HFFc6 (cell line): ENCODE data around the gene MRPL24. TPM values are rescaled to one million over a fixed set of nuclear protein-coding genes. Genes with fewer than 3 reads are reported as not detected.
A peak's percentile ranks its signal among the peaks of the same experiment; 100 is the strongest.

Experiments
- DNase-seq: peaks from one replicate; pipeline ENCODE4 v3.0.0-alpha.2; 2018
- H3K27ac Mint-ChIP-seq: 2 replicates; pipeline ENCODE4 v1.8.0; 2020; ENCODE audit warnings: mild to moderate bottlenecking, mixed read lengths
- H3K27me3 Mint-ChIP-seq: 2 replicates; pipeline ENCODE4 v1.8.0; 2021; ENCODE audit warnings: mild to moderate bottlenecking, moderate library complexity, mixed read lengths; ENCODE audit not compliant: insufficient read depth
- H3K36me3 Mint-ChIP-seq: 2 replicates; pipeline ENCODE4 v1.8.0; 2021; ENCODE audit warnings: low read depth, mixed read lengths
- H3K4me1 Mint-ChIP-seq: 2 replicates; pipeline ENCODE4 v1.8.0; 2020; ENCODE audit warnings: low read depth, mixed read lengths
- H3K4me3 Mint-ChIP-seq: 2 replicates; pipeline ENCODE4 v1.8.0; 2020; ENCODE audit warnings: mild to moderate bottlenecking, moderate library complexity, mixed read lengths
- H3K9me3 Mint-ChIP-seq: 2 replicates; pipeline ENCODE4 v1.8.0; 2020; ENCODE audit warnings: mild to moderate bottlenecking, mixed read lengths
- CTCF ChIP-seq: fragments of 200-600 bp; sonication (generic); IDR thresholded peaks from 2 replicates; pipeline ENCODE4 v1.5.0; 2021; ENCODE audit warnings: antibody characterized with exemption, mild to moderate bottlenecking
- total RNA-seq, 6 experiments: library from RNA; stranded (reverse); fragmentation: NEBNext Ultra II Directional; extraction: Animal tissue kit (Norgen Biotek cat#: 25700); gene quantifications; 2 replicates in 1 of 6; 3 replicates in 5 of 6; pipeline ENCODE4 v1.2.3, GENCODE V29; 2021

MRPL24 gene
- total RNA-seq, 6 experiments from 2014 or later, result 82.5 to 93.7 (median 86.8) TPM

GRCh38 chr1:156747742-156748669 lies 7.1 kb upstream of the MRPL24 start:
- no peak for TF ChIP-seq CTCF
- H3K4me1 Mint-ChIP-seq, result peaks cover 62% of the 10 kb centered on the region
- H3K9me3 Mint-ChIP-seq, result no peaks in the 10 kb centered on the region
- H3K36me3 Mint-ChIP-seq, result peaks cover 28% of the 10 kb centered on the region
- DNase-seq, result no peak
- no peaks in the 10 kb centered on the region; the same call in 1 of the 2 replicates for H3K27me3 Mint-ChIP-seq
- H3K27ac Mint-ChIP-seq, result peak overlapping the region; percentile 98
- peak overlapping the region; percentile 98 for H3K4me3 Mint-ChIP-seq

- H3K9me3 Mint-ChIP-seq, result no peaks in the 10 kb centered on the region
- H3K36me3 Mint-ChIP-seq, result peaks cover 35% of the 10 kb centered on the region
- peak; percentile 91 for DNase-seq
- H3K27me3 Mint-ChIP-seq, result no peaks in the 10 kb centered on the region; the same call in 1 of the 2 replicates
- peak overlapping the region; percentile 98 for H3K27ac Mint-ChIP-seq
- H3K4me3 Mint-ChIP-seq, result peak overlapping the region; percentile 98
- peak; percentile 64 for TF ChIP-seq CTCF
- peaks cover 57% of the 10 kb centered on the region for H3K4me1 Mint-ChIP-seq
Measured at GRCh38 chr1:156746728-156747631, 6.1 kb upstream of the MRPL24 start.

- no peaks in the 10 kb centered on the region; the same call in 1 of the 2 replicates for H3K27me3 Mint-ChIP-seq
- TF ChIP-seq CTCF, result no peak
- peak overlapping the region; percentile 98 for H3K27ac Mint-ChIP-seq
- H3K4me3 Mint-ChIP-seq, result peak overlapping the region; percentile 98
- no peak for DNase-seq
- peaks cover 41% of the 10 kb centered on the region for H3K36me3 Mint-ChIP-seq
- H3K4me1 Mint-ChIP-seq, result peaks cover 63% of the 10 kb centered on the region
- no peaks in the 10 kb centered on the region for H3K9me3 Mint-ChIP-seq
Measured at GRCh38 chr1:156746406-156746727, 5.5 kb upstream of the MRPL24 start.

- H3K36me3 Mint-ChIP-seq, result peaks cover 45% of the 10 kb centered on the region
- peak overlapping the region; percentile 98 for H3K27ac Mint-ChIP-seq
- TF ChIP-seq CTCF, result no peak
- H3K9me3 Mint-ChIP-seq, result no peaks in the 10 kb centered on the region
- peaks cover 67% of the 10 kb centered on the region for H3K4me1 Mint-ChIP-seq
- H3K27me3 Mint-ChIP-seq, result peaks cover 2% of the 10 kb centered on the region; the same call in 1 of the 2 replicates
- peak overlapping the region; percentile 98 for H3K4me3 Mint-ChIP-seq
- DNase-seq, result no peak
Measured at GRCh38 chr1:156745881-156746280, 5.0 kb upstream of the MRPL24 start.

- Mint-ChIP-seq H3K4me3 (no peak overlapping the region), H3K27me3 (peaks cover 3% of the 10 kb centered on the region; the same call in 1 of the 2 replicates), H3K9me3 (no peaks in the 10 kb centered on the region), H3K36me3 (peaks cover 43% of the 10 kb centered on the region), H3K27ac (peak overlapping the region; percentile 98), H3K4me1 (peaks cover 62% of the 10 kb centered on the region)
- no peak for TF ChIP-seq CTCF
- DNase-seq, result no peak
Measured at GRCh38 chr1:156744786-156745419, 4.0 kb upstream of the MRPL24 start.
